ENCODE data around the gene CDC42SE2. TPM values are rescaled to one million over a fixed set of nuclear protein-coding genes. Genes with fewer than 3 reads are reported as not detected.
A peak's percentile ranks its signal among the peaks of the same experiment; 100 is the strongest.

CDC42SE2 gene
- total RNA-seq, 4 donors from 2014 or later = 71.8 to 118 (median 91.8) TPM

DNA sequence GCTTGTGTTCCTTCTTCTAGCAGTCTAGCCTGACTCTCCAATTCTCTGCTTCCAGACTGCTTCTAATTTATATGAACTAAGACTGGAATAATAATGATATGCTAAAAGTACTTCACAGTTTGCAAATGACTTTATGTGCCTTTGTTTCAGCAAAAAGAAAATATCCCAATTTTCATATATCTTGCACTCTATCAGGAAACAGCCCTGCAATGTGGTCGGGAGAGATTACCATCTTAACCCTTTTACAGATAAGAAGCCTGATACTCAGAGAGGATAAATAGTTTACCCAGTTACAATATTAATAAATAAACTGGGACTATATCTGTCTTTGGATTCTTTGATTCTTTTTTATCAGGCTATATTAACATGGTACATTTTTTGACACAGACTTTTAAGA, 126.0 kb downstream of the CDC42SE2 start:
- peaks cover 0 to 7% (median 0%) of the 10 kb centered on the region in 4 donors for H3K36me3 ChIP-seq
- intact Hi-C loops (cut with DNase I; ENCODE audit: low total_unique reads) (no loop called here), in situ Hi-C loops (cut with MboI; ENCODE audit: low pct_ligation_motif_present in 1 of 4, low pct_unique_long_range_greater_than_20kb in 1 of 4, low sequenced_read_pairs in 3 of 4) (loop anchor here in 1 of 4 donors (25.0 kb wide), 1 partner anchor 228 kb away; the partner anchor contains the start of genes HINT1 and LYRM7)
- no peaks in the 10 kb centered on the region for H3K27me3 ChIP-seq
- no peaks in the 10 kb centered on the region for H3K9me3 ChIP-seq
- WGBS, 2 donors (ENCODE audit: low coverage in 1 of 2) = 78% methylated on average over 1 of the region's 1 CpG
- H3K4me1 ChIP-seq = peaks cover 0 to 11% (median 2%) of the 10 kb centered on the region in 4 donors
- H3K27ac ChIP-seq = no peak overlapping the region
- H3K4me3 ChIP-seq = no peak overlapping the region
- no peak for DNase-seq
- TF ChIP-seq EP300 (IDR thresholded peaks at IDR 0.05; ENCODE audit: low read depth) (no peak), POLR2AphosphoS5 (IDR thresholded peaks at IDR 0.05) (no peak), POLR2A (IDR thresholded peaks at IDR 0.05) (no peak)
- TF ChIP-seq, protein P1, sequence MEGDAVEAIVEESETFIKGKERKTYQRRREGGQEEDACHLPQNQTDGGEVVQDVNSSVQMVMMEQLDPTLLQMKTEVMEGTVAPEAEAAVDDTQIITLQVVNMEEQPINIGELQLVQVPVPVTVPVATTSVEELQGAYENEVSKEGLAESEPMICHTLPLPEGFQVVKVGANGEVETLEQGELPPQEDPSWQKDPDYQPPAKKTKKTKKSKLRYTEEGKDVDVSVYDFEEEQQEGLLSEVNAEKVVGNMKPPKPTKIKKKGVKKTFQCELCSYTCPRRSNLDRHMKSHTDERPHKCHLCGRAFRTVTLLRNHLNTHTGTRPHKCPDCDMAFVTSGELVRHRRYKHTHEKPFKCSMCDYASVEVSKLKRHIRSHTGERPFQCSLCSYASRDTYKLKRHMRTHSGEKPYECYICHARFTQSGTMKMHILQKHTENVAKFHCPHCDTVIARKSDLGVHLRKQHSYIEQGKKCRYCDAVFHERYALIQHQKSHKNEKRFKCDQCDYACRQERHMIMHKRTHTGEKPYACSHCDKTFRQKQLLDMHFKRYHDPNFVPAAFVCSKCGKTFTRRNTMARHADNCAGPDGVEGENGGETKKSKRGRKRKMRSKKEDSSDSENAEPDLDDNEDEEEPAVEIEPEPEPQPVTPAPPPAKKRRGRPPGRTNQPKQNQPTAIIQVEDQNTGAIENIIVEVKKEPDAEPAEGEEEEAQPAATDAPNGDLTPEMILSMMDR (IDR thresholded peaks at IDR 0.05) = no peak

DNA sequence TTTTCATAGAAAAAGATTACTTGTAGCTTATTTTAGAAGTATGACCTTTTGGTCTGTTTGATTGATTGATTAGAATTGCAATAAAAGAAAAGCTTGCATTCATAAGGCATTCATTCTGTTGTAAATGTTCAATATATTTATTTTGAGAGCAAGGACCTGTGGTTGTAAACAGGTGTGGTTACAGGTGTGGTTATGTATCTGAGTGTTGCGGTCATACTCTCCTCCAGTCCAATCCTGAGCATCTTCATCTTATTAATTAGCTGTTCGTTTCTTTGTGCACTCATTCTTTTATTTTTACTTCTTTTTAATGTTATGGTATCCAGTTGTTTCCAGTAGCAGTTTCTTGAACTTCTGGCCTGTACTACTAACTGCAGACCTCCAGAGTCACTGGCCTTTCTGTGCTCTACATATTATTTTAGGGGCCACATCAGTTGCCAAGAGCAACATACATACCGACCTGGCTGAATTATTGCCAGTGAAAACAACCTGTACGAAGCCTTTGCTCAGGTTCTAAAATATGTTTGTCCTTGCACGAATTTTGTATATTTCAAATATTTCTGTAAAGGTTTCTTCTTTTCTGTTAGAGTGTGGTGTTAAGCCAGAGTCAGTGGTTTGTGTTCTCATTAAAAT, 128.7 kb downstream of the CDC42SE2 start:
- H3K4me3 ChIP-seq = no peak overlapping the region
- no peak for DNase-seq
- in situ Hi-C loops (cut with MboI; ENCODE audit: low pct_ligation_motif_present in 1 of 4, low pct_unique_long_range_greater_than_20kb in 1 of 4, low sequenced_read_pairs in 3 of 4) (loop anchor here in 1 of 4 donors (25.0 kb wide), 1 partner anchor 230 kb away; the partner anchor contains the start of genes HINT1 and LYRM7), intact Hi-C loops (cut with DNase I; ENCODE audit: low total_unique reads) (no loop called here)
- peaks cover 0 to 5% (median 2%) of the 10 kb centered on the region in 4 donors for H3K4me1 ChIP-seq
- H3K27ac ChIP-seq = no peak overlapping the region
- H3K36me3 ChIP-seq = peaks cover 0 to 11% (median 3%) of the 10 kb centered on the region in 4 donors
- no peaks in the 10 kb centered on the region for H3K27me3 ChIP-seq
- no peak for TF ChIP-seq POLR2A (IDR thresholded peaks at IDR 0.05)
- TF ChIP-seq POLR2AphosphoS5 (IDR thresholded peaks at IDR 0.05) = no peak
- no peak for TF ChIP-seq EP300 (IDR thresholded peaks at IDR 0.05; ENCODE audit: low read depth)
- TF ChIP-seq, protein P1 (IDR thresholded peaks at IDR 0.05) = no peak
- H3K9me3 ChIP-seq = no peaks in the 10 kb centered on the region
- 59 to 61% methylated on average over 5 of the region's 5 CpGs for WGBS, 2 donors (ENCODE audit: low coverage in 1 of 2)

DNA sequence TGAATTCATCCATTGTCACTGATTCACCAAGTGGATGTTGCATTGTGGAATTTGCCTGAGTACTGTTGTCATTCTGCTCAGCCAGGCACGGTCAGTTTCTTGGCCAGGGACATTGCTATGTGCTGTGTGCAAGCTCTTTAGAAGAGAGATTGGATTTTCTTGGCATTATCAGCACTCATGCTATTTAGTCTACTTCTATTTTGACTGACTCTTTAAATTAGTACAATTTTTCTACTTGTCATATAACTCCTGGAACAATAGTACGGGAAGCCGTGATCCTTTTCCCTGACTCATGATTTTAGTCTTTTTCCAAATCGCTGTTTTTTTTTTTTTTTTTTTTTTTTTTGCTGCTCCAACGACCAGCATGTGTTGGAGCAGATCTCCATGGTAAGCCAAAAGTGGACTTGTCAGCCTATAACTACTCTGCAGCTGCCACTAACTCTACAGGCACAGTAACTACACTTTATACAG, 129.7 kb downstream of the CDC42SE2 start:
- intact Hi-C loops (cut with DNase I; ENCODE audit: low total_unique reads) = no loop called here
- TF ChIP-seq POLR2A (IDR thresholded peaks at IDR 0.05) (no peak), POLR2AphosphoS5 (IDR thresholded peaks at IDR 0.05) (no peak), EP300 (IDR thresholded peaks at IDR 0.05; ENCODE audit: low read depth) (no peak)
- TF ChIP-seq, protein P1 (IDR thresholded peaks at IDR 0.05) = no peak
- Histone ChIP-seq H3K9me3 (no peaks in the 10 kb centered on the region), H3K27ac (no peak overlapping the region), H3K36me3 (peaks cover 0 to 16% (median 6%) of the 10 kb centered on the region in 4 donors), H3K4me1 (peaks cover 0 to 5% (median 2%) of the 10 kb centered on the region in 4 donors), H3K27me3 (no peaks in the 10 kb centered on the region), H3K4me3 (no peak overlapping the region)
- DNase-seq = no peak
- WGBS, 2 donors (ENCODE audit: low coverage in 1 of 2) = 63 to 76% methylated on average over 5 of the region's 5 CpGs
- in situ Hi-C loops (cut with MboI; ENCODE audit: low pct_ligation_motif_present in 1 of 4, low pct_unique_long_range_greater_than_20kb in 1 of 4, low sequenced_read_pairs in 3 of 4) = loop anchor here in 1 of 4 donors (25.0 kb wide), 1 partner anchor 231 kb away; the partner anchor contains the start of genes HINT1 and LYRM7

DNA sequence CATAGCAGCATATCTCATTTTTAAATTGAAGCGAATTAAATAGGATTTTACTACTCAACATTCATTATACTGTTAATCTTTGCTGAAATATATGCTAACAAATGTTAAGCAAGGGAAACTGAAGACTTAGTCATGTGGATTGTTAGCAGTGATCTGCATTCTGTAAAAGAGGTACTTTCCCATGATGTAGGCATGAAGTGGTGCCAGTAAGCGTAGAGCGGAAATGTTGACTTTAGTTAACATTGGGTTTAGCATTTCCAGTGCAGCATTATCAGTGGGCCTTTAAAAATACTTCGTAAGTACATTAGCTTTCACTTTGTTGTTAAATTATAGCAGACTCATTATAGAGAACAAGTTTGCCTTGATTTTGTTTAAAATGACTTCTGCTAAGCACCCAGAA, 130.3 kb downstream of the CDC42SE2 start:
- Histone ChIP-seq H3K4me3 (no peak overlapping the region), H3K27me3 (no peaks in the 10 kb centered on the region), H3K4me1 (peaks cover 0 to 5% (median 2%) of the 10 kb centered on the region in 4 donors), H3K27ac (no peak overlapping the region), H3K9me3 (no peaks in the 10 kb centered on the region), H3K36me3 (peaks cover 0 to 16% (median 7%) of the 10 kb centered on the region in 4 donors)
- no peak for DNase-seq
- in situ Hi-C loops (cut with MboI; ENCODE audit: low pct_ligation_motif_present in 1 of 4, low pct_unique_long_range_greater_than_20kb in 1 of 4, low sequenced_read_pairs in 3 of 4) = loop anchor here in 1 of 4 donors (25.0 kb wide), 1 partner anchor 232 kb away; the partner anchor contains the start of genes HINT1 and LYRM7
- intact Hi-C loops (cut with DNase I; ENCODE audit: low total_unique reads) = no loop called here
- WGBS, 2 donors (ENCODE audit: low coverage in 1 of 2) = 52 to 60% methylated on average over 4 of the region's 4 CpGs
- TF ChIP-seq POLR2AphosphoS5 (IDR thresholded peaks at IDR 0.05) = peak in 1 of 3 donors; percentile 21
- TF ChIP-seq POLR2A (IDR thresholded peaks at IDR 0.05) = no peak
- TF ChIP-seq, protein P1 (IDR thresholded peaks at IDR 0.05) = no peak
